GM21723 (cell line): ENCODE measurements around the gene TNFRSF14.
A peak's percentile ranks its signal among the peaks of the same experiment; 100 is the strongest.

ENCODE experiments used
- ATAC-seq: cut with Tn5 transposase; IDR thresholded peaks from one replicate; pipeline ENCODE4 v1.9.1; 2021; ENCODE audit warnings: mild to moderate bottlenecking, moderate library complexity; ENCODE audit not compliant: unreplicated experiment

The TNFRSF14 gene

DNA sequence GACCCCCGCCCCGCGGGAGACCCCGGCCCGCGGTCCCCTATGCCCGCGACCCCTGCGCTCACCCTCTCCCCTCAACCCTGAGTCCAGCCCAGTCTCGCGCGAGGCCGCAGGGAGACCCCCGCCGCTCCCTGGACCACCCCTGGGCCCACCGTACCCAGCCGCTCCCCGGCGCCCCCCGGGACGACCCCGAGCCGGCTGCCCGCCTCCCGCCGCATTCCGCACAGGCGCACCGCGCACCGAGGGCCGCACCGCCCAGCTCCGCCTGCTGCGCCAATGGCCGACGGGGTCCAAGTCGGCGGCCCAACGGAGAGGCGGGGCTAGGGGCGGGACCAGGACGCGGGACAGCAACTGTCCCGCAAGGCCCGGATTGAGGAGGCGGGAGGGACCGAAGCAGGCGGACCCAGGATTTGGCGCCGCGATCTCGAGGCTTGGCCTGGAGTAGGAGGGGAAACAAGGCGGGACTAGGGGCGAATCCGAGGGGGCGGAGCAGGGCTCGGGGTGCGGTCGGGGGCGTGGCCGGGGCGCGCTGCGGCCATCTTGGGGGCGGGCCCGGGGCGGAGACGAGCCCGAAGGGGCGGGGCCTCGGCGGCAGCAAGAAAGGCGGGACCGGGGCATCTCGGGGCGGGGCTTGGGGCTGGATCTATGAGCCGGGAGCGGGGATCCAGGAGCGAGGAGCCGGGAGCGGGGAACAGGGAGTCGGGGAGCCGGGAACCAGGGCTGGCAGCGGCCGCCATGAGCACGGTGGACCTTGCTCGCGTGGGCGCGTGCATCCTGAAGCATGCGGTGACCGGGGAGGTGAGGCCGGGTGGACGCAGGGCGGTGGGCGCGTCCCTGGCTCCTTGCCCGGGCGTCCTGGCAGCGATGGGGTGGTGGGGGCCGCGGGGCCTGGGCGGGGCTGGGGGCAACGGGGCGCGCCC lies 30.2 kb downstream of the TNFRSF14 start, which contains the start of gene PRXL2B:
Gene PRXL2B, plus strand, starts transcription at position 624 of the 917 bp plus-strand sequence. Its CDS starts 109 bp downstream, at position 733.
- ATAC-seq = peak; percentile 59

DNA sequence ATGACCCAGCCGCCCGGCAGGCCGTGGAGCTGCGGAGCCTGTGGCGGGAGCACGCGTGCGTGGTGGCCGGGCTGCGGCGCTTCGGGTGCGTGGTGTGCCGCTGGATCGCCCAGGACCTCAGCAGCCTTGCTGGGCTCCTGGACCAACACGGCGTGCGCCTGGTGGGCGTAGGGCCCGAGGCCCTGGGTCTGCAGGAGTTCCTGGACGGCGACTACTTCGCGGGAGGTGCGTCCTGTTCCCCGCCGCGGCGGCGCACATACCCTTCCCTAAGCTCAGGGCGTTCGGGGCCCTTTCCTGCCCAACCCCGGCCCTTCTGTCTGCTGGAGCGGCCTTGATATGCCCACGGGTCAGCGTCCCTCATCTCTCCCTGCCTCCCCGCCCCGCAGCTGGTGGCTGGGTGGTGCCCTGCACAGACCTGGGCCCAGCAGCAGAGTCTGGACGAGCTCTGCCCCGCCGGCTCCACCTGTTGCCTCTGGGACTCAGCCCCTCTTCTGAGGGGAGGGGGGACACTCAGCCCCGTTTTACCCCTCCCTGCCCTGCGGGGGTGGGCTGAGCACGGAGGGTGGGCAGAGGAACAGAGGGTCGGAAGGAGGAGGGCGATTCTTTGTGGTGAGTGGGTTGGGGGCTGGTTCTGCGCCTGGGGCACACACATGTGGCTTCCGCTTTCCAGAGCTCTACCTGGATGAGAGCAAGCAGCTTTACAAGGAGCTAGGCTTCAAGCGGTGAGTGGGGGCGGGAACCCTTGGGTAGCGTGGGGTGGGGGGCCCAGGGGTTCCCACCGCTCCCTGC lies 31.1 kb downstream of the TNFRSF14 start:
- no peak for ATAC-seq

DNA sequence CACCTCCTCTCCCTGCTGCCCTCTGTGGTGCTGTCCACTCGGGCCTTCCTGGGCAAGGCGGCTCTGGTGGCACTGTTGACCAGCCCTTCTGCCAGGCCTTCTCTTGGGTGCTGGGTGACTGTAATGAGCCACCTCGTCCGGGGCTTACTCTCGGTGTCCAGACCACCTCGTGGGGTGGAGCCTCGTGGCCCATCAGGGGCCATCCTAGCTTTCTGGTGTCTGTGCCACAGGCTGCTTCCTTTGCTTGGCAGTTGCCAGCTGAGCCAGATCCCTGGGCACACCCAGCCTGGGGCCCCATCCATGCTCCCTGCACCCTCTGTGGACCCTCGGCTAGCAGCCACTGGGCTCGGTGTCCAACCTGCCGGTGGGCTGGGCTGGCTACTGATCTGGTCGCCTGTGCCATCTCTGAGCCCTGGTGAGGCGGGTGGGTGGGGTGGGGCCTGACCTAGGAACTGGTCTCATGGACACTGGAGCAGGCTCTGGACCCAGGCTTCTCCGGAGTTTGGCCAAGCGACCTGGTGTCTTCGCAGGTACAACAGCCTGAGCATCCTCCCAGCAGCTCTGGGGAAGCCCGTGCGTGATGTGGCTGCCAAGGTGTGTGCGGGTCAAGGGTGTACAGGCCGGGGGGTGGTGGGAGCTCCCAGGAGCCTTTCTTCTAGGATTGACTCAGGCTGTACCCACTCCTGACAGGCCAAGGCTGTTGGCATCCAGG lies 31.8 kb downstream of the TNFRSF14 start:
- no peak for ATAC-seq

DNA sequence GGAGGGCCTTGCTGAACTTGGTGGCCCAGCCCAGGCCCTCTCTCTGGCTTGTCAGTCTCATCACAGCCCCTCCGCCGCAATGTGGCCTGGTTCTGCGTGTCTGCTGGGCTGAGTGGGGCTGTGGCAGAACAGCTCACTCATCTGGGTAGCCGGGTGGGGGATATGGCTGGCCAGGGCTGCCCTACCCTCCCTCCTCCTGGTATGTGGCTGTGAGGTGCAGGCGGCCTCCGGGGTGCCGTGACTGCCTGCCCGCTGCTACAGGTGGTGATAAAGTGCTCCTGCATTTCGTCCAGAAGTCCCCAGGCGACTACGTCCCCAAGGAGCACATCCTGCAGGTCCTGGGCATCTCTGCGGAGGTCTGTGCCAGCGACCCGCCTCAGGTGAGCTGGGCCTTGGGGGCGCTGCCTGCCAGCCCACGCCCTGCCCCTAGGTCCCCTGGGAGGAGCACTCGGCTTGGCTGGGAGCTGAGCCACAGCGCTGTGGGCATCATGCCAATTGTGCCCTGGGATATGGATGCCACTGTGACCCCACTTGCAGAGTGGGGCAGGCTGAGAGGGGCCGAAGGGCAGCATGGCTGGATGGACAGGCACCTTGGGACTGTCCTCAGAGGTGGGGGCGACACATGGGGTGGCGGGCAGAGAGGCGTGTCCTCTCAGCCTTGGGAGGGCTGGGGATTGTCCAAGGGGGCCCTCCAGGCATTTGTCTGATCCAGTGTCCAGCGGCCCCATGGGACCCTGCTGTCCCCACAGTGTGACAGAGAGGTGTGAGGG lies 32.7 kb downstream of the TNFRSF14 start:
- no peak for ATAC-seq

DNA sequence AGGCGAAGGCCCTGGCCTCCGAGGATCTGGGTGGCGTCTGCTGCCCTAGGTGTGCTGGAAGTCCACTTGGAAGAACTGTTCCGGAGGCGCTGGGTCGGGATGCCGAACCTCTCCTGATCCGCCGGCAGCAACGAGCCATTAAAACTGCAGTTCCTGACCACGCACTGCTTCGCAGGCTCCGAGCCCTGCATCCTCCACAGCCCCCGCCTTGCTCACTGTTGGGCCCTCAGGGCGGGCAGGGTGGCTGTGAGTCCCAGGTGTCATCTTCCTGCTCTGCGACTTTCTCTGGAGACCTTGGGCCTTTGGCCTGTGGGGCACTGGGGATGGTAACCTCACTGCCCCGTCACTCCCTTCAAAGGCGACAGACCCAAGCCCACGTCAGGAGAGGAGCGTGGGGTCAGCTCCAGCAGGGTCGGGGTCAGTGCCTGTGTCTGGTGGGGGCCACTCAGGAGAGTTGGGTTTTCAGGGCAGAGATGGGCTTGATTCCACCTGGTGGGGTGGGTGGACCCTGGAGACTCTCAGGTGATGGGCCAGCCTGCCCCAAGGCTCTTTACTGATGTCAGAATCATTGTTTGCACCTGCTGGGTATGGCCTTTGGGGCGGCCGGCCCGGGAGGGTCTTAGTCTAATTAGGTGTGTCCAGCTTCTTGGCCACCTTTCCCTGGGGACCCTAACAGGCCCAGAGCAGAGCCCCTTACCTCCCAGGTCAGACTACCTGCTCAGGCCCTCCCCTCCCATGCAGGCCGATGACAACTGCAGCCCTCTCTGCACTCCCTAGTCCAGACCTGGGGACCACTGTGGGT lies 33.5 kb downstream of the TNFRSF14 start:
- ATAC-seq = no peak

DNA sequence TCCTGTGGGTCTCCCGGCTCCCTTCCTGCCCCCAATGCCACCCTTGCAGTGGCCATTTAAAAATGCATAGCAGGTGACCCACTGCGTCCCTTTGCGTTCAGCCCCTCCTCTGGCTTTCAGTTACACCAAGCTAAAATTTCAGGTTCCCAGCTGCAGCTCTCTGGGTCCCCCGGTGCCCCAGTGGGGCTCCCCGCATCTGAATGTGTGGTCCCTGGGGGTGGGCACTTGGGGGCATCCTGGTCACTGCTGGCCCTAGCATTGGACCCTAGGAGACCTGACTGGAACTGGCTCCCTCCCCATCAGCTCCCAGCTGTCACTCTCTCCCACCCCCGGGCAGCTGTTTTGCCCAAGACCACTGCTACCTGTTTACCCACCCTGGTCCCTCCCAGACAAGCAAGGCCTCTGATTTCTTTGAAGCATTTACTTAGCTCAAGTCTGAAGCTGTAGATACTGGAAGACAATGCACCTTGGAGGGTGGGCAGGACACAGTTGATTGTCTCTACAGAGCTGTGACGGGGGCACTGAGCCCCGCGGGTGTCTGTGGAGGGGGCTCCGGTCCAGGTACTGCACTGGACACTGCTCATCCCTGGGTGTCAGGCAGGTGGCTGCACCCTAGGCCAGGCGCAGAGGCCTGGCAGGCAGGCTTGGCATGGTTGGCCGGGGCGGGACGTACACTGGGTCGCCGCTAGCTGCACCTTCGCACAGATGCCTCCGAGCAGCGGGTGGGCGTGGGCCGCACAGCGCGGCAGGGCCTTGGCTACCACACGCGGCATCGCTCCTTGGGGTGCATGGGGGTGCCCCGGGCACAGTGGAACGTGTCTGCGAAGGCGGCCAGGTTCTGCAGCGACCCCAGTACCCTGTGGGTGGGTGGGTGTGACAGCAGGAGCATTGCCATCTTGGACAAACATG lies 34.3 kb downstream of the TNFRSF14 start:
- no peak for ATAC-seq

DNA sequence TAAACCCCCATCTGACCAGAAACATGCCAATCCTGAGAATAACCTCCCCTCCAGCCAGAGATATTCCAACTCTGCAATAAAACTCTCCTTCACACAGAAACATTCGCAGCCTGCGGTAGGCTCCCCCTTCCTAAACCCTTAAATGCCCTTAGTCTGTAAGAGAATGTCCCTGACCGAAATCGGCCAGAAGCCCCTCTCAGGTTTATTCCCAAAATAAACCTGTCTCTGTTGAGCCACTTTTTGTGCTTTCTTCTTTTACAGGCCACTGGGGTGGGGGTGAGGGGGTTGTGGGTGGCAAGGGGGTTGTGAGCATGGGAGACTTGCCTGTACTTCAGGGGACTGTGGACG lies 35.0 kb downstream of the TNFRSF14 start:
- no peak for ATAC-seq

DNA sequence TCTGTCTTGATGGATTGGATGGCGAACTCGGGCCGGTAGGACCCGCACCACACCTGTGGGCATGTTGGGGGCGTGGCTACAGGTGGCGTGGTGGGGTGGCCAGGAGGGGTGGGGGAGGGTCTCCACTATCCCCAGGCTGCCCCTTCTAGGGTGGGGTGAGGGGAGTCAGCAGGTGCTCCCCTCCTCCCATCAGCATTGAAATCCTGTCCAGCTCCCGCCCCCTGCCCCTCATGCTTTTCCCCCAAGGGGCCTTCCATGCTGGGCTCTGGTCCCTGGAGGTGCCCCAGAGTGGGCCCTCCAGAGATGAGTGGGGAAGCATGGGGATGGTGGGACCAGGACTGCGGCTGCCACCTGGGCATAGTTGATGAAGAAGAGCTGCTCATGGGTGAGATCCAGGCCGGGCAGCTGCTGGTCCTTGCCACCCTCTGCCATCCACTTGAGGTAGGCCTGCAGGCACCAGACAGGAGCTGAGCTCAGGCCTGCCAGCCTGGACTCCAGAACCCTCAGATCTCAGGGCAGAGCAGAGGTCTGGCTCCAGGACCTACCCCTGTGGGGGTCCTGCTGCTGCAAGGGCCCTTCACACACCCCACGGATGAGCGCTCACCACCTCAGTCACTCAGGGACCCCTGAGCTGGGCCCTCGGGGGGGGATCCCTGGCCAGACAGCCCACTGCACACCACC lies 35.5 kb downstream of the TNFRSF14 start:
- no peak for ATAC-seq

DNA sequence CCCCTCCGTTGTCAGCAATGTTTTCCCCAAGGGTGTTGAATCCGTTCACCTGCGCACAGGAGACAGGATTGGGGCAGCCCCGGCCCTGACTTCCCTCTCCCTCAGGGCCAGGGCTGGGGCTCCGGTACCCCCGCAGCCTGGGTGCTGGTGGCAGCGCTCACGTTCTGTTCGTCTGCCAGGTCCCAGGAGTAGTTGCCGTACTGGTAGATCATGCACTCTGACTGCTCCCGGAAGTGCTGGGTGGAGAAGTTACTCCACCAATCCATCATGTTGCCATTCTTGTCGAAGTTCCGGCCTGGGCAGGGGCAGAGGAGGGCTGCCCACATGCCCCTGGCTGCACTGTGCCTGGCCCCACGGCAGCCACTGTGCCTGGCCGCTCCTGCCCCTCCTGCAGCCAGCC lies 36.5 kb downstream of the TNFRSF14 start:
- no peak for ATAC-seq

DNA sequence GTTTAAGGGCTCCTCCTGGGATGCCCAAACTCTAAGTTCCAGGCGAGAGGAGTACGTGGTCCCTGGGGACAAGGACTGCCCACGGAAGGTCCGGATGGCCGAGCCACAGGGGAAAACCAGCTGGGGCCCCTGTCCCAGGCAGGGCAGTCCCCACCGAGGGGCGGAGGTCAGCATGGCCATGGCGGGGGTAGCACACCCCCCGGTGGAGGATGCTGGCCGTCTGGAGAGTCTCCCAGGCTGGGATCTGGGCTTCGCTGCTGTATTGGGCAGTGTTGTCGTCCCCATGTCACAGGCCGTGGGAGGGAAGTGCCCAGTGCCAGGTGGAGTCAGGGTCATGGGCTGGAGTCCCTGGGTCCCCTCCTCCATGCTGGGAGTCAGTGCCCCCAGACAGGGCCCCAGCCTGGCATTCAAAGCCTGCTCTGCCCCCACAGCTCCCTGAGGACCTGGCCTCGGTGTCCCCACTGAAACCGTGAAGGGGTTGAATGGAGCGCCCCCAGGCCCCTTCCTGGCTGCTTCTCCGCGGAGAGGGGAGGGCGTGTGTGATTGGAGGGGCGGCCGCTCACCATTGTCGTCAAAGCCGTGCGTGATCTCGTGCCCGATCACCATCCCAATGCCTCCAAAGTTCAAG lies 37.2 kb downstream of the TNFRSF14 start:
- no peak for ATAC-seq

DNA sequence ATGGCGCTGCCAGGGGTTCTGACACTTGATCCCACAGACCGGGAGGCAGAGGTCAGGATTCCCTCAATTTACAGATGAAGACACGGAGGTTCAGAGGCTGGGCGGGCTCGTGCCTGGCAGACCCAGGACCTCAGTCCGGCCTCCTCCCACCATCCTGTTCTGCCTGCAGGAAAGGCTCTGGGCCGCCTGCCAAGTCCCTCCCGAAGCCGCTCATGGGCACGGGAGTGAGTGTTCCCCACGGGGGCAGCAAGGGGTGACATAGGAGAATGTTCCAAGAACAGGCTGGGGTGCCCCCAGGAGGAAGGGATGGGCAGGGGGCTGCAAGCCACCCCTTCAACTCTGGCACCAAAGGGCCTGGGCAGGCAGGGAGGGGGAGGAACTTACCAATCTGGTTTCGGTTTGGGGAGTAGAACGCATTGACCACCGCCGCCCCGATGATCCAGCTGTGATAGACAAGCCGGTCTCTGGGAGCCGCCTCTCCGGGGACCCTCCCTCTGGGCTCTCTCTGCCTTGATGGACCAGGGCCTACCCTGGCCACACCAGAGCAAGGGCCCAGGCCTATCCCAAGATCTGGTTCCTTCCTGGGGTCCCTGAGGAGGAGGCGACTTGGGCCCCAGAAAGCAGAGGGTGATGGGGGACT lies 38.0 kb downstream of the TNFRSF14 start:
- ATAC-seq = no peak

DNA sequence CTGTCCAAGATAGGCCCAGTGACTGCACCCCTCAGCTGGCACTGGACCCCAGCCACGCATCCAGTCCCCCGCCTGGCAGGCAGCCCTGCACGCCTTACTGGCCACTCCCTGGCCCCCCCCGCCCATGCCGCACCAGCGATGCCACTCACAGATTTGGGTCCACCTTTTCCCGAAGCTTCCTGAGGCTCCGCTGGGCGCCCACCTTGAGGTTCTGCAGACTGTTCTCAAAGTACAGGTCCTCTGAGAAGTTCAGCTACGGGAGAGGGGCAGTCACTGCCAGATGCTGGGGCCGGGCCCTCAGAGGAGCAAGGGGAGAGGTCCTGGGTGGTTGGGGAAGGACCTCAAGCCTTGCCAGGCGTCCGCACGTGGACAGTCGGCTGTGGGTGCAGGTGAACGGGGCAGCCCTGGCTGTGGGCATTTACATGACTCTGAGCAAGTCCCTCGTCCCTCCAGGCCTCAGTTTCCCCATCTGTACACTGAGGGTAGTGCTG lies 38.5 kb downstream of the TNFRSF14 start:
- ATAC-seq = no peak

DNA sequence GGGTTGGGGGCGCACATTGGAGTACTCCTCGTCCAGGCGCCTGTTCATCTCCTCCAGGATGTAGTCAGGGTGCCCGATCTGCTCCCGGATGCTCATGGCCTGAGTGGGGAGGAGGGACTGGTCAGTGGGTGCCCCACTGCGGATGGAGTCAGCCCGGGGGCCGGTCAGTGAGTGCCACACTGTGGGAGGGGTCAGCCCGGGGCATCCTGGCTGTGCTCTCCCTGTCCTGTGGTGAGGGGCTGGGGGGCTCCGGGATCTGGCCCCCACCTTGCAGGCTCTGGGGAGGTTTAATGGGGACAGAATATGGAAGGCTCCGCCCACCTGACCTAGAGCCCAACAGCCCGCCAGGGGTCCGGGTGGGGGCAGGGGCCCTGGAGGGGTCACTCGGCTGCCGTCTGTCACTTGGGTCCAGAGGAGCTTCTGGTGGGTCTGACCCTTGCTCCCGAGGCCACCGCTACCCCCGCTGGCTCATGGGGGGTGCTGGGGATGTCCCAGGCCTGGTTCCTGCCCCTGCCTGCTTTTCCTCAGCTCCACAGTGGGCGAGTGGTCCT lies 39.2 kb downstream of the TNFRSF14 start:
- no peak for ATAC-seq

DNA sequence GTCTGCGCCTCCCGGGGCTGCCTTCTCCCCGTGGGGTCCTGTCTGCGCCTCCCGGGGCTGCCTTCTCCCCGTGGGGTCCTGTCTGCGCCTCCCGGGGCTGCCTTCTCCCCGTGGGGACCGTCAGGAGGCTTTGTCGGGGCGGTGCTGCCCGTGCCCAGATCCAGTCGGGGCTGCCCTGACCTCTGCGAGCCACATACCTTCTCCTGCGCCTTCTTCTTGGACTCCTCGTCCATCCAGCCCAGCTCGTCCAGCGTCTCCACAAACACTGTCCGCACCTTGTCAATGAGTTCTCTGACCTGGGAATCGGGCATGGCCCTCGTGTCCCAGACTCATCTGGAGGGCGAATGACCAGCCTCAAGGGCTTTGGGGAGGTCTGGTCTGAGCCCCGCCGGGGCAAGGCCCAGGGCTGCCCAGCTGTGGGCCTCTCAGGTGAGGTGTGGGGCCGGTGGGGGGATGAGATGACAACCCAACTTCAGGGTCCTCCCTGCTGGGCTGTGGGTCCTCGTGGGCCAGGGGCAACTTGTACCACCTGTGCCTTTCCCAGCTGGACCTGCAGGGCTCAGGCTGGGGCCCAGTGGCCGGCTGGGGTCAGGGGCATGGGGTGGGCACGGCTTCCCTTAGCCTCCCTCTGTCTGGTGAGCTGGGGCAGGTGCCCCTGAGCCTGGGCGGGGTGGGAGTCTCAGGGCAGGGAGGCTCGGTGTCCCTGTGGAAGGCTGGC lies 39.8 kb downstream of the TNFRSF14 start:
- ATAC-seq = no peak

DNA sequence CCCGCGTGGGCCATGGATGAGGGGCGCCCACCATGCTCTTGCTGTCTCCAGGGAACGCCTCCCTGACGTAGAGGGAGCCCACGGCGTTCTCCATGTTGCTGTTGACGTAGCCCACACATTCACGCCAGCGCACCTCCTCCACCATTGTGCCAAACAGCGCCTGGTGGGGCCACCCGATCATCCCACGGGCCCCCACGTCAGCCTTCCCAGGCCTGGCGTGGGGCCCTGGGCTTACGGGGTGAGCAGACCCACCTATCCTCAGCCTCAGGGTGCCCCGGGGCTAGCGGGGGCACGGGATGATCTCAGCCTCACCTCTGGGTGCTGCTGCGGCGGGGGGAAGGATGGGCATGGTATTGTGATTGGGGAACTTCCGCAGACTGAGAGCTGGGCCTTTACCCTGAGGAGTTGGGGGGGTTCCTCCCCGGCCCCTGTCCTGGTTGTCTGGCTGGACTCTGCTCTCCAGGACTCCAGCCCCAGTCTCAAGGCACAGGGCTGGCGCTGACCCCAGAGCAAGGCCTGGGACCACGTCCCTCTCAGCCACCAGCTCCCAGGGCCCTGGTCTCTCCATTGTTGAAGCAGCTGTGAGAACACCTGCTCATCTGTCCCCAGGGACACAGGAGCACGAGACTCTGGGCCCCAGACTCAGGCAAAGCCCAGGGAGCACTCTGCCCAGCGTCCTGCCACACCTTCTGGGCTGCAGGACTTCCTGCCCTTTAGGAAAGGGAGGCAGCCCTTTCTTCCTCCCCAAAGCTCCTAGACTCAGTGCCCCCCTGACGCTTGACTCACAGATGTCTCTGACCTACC lies 40.6 kb downstream of the TNFRSF14 start:
- no peak for ATAC-seq
